Activated CD8-positive, alpha-beta memory T cell treated with anti-CD3 and anti-CD28 coated beads for 24 hours (primary cell): Measurements from ENCODE around the gene DCC.
"Not testable (repeated sequence)": the region's sequence is repeated elsewhere in the genome, so short reads cannot be mapped to it uniquely, and the experiment has no call there.

Source experiments
- DNase-seq: peaks from one replicate; pipeline ENCODE4 v3.0.0-alpha.2; 2020

DCC gene

GRCh38 chr18:52348209-52348608 lies 8.2 kb downstream of the DCC start:
- no peak for DNase-seq

GRCh38 chr18:52349498-52349897 lies 9.5 kb downstream of the DCC start:
- no peak for DNase-seq

DNA sequence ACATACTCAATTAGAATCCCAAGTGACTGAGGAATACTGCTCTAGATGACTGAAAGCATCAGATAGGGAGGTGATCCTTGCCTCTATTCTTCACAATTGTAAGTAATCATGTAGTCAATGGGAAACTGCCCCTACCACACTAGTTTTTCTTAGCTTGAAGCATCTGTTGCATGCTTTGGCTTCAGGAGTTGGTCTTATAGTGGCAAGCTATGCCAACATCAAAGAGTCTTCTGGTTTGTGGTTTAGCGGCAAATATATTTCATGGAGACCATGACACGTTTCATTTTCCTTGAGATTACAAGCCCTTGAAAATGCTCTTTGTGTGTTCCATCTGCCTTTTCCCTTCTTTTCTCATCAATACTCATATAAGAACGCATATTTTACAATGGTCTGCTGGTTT lies 12.9 kb downstream of the DCC start:
- no peak for DNase-seq

GRCh38 chr18:52353589-52353988 lies 13.6 kb downstream of the DCC start:
- no peak for DNase-seq

DNA sequence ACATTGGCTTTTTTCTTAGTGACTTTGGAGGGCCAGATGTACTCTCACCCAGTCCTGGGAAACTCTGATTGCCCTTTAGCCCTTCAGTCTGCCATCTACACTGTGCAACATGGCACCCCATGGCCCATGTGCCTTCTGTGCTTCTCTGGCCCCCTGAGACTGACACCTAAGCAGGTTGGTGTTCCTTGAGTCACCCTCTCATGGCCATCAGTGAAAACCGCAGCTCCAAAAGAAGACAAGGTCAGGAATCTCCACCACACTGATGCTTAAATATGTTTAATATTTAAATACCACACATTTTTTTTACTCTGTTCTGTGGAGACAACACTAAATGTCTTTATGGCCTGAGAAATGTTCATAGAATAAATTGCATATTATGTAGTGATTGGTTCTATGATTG lies 23.9 kb downstream of the DCC start:
- DNase-seq = no peak

DNA sequence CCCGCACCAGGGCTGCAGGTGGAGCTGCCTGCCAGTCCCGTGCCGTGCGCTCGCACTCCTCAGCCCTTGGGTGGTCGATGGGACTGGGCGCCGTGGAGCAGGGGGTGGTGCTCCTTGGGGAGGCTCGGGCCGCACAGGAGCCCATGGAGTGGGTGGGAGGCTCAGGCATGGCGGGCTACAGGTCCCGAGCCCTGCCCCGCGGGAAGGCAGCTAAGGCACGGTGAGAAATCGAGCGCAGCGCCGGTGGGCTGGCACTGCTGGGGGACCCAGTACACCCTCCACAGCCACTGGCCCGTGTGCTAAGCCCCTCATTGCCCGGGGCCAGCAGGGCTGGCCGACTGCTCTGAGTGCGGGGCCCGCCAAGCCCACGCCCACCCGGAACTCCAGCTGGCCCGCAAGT lies 26.9 kb downstream of the DCC start:
- not testable (repeated sequence) for DNase-seq

GRCh38 chr18:52367953-52368742 lies 28.2 kb downstream of the DCC start:
- no peak for DNase-seq

DNA sequence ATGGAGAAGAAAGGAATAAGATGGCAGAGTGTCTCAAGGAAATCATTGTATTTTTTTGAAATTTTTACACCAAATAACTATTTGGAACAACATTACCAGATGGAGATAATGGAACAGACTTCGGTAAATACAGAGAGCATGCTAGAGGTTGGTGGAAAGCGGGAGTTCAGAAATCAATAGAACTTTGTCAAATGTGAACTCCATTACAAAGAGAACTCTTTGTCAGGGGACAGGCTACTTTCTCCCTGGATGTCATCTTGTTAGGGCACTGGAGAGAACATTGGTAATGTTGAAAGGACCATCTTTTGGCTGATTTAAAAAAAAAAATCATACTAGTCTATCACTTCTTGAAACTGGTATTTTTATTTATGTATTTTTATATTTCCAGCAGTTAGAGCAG lies 30.8 kb downstream of the DCC start:
- no peak for DNase-seq

DNA sequence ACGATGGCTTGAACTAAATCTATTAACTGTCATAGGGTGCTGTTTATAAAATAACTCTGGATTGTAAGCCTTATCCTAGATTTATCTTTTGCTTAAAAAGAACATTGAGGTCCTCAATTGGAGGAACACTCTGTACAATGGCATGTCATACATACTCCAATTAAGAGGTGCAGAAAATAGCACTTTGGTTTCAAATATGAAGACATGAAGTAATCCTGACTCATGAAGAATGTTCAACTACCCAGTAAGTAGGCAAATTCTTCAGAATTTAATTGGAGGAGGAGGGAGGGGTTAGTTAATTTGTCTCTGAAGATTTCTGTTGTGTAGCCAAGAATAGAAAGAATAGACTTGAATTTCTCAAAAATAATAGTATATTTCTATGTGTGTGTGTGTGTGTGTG lies 36.1 kb downstream of the DCC start:
- no peak for DNase-seq

DNA sequence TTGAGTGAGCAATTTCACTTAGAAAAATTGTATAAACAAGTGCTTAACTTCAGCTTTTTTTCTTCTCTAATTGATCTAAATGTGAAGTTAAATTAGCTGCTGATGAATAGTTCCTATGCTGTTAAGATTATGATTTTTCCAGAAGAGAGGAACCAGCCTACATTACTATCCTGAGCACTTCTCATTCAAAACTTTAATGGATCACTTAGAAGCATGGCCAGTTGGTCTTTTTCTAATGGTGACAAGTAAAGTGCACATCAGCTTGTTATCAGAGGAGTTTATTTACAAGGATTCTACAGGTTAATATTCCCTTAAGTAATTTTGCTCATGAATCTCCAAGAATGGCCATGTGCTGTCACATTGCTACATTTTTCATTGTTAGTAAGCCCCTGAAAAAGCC lies 37.1 kb downstream of the DCC start:
- no peak for DNase-seq

- DNase-seq = no peak
These were observed 46.3 kb downstream of the DCC start for GRCh38 chr18:52386306-52386705.

DNA sequence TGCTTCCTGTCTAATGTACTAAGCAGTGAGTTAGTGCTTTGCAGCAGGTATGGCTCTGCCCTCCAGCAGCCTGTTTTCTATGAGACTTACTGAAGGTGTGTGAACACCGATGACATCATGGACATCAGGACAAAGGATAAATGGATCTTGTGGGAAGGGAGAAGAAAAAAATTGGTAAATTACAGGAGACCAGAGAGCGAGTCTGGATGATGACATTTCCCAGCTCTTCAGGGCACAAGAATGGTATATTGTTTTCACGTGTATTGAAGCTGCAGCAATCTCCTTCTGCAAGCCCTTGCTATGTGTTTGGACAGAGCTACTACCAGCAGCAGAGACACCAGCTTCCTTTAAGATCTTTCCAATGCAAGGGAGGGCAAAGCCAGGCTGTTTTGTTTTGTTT lies 47.2 kb downstream of the DCC start:
- DNase-seq = no peak

GRCh38 chr18:52391810-52392559 lies 52.0 kb downstream of the DCC start:
- no peak for DNase-seq

GRCh38 chr18:52394602-52395001 lies 54.6 kb downstream of the DCC start:
- DNase-seq = no peak

- no peak for DNase-seq
These were observed 55.3 kb downstream of the DCC start for GRCh38 chr18:52395146-52395852.

DNA sequence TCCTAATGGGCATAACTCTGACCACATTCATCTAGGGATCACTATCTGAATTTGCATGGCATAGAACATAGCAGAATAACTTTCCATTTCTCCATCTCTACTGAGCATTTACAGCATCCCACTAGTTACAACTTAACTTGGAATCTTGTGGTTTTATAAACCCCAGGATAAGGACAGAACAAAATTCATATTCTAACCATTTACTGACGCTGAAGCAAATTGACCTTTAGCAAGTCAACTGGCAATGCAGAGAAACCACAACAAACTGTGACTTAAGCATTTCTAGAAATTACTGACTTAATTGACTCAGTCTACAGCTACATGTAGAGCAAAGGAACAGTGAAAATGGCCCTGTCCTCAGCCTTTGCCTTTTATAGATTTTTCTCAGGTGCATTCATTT lies 61.2 kb downstream of the DCC start:
- DNase-seq = no peak

GRCh38 chr18:52402814-52403213 lies 62.8 kb downstream of the DCC start:
- DNase-seq = no peak

DNA sequence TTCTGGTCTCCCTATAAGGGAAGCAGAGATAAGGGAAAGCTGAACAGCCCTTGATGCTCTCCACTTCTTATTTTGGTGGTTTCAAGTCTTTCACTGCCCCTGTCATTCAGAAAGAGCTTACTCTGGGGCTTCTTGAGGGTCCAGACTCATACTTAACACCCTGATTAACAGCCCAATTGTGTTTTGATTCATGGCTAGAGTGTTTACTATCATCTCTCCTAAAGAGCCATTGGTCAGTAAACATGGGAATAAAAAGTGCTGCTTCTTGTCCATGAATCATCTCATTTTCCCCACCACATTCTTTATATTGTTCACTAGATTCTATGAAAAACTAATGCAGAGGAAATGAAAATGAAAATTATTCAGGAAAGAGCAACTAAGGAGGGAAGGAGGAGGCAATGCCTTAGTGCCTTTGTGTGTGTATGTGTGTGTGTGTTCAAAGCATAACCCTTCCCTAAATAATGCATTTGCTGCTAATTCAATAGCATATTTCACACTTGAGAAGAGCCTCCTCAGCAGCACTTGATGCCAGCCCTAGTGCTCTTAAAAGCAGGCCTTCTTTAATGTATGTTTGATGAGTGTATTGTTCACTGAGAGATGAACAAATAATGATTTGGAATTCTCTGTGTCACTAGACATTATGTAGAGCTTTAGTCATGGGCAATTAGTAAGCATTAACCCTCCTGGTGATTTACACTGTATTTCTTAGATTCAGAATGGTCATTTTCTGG lies 63.5 kb downstream of the DCC start:
- no peak for DNase-seq

- DNase-seq = no peak
These were observed 68.9 kb downstream of the DCC start for GRCh38 chr18:52408800-52409302.

DNA sequence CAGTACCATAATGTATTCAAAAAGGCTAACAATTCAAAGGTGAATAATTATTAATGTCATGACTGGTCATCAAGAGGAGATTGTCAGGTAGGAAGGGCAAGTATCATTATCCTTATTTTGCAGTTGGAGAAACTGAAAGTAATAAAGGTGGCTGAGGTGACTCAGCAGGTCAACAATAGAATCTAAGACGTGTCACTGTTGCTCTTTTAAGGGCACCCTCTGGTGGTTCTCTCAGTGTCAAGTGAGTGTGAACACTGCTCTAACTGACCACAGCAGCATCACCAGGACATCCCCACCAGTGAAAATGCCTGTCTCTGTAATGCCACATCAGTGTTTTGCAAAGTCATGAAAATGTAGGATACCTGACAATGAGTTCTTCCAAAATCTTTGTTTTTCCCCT lies 69.7 kb downstream of the DCC start:
- no peak for DNase-seq

- no peak for DNase-seq
These were observed 75.1 kb downstream of the DCC start for GRCh38 chr18:52415131-52415530.

DNA sequence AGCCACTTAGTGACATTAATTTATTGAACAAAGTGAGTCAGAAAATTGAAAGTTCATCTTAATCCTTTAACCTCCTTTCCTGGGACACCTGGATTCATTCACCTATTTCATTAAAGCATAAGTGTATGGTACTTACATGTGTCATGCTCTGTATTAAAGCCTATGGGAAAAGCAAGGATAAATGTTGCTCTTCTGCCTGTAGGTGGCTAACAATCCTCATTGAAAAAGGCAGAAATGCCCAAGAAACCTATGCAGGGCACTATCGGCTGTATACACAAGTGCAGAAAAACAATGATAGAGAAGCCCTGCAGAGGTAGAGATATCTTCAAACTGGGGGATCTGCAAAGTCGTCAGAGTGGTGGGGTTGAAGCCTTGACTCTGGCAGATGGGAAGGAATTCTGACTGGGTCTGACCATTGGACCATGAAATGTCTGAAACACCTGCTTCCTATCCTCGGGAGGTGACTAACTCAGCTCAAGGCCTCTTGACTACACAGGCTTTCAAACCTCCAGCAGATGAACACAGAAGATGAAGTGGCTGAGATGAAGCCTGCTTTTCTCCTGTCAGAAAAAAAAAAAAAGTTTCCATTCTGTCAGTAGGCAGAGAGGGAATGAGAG lies 83.1 kb downstream of the DCC start:
- no peak for DNase-seq

- DNase-seq = no peak
These were observed 86.0 kb downstream of the DCC start for GRCh38 chr18:52426041-52426440.
